ENCODE data around the gene SMIM29.

SMIM29 gene

DNA sequence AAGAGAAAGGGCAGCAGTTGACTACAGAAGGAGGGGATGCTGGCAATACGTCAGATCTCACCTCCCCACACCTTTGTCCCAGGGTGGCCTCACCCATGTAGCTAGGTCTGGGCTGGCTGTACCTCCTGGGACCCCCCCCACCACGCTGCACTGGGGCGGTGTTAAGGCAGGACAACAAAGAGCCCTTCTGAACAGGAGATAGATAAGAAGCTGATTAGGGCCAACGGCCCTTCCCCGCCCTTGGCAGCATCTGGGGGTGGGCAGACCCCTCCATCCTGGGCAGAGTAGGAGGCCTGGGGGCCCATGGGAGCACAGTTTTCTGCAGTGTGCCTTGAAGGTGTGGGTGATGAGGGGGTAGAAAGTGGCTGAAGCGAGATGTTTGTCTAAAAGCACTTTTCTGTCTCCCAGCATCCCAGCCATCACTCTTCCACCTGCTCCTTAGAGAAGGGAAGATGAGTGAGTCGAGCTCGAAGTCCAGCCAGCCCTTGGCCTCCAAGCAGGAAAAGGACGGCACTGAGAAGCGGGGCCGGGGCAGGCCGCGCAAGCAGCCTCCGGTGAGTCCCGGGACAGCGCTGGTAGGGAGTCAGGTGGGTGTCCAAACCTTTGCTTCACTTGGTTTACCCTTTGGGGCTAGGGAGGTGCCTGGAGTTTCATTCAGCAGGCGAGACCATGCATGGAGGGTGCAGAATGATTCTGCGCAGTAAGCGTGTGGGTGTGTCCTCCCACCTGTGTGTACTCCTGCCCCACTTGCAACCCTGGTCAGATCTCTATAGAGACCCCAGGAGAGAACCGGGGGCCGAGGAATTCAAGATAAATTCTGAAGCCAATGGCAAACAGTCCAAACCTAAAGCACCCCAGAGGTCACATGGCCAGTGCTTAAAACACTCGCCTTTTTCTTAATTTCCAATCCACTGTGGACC, 8.2 kb downstream of the SMIM29 start:
- no peak for DNase-seq (ENCODE audit: low read depth)

DNA sequence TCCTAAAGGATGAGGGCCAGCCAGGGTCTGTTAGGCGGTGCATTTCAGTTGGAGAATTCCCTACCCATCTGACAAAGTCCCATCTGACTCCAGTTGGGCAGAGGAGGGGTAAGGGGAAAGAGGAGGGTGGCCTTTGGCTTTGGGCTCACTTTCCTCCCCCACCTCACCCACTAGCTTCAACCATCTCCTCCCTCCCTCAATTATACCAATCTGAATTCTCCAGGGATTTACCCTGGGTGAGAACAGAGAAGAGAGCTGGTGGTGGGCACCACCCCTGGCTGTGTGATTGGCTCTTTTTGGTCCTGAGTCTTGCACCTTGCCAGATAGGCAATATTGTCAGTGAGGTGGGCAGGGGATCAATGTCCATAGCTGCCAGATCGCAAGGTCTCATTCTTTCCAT, 8.9 kb downstream of the SMIM29 start:
- no peak for DNase-seq (ENCODE audit: low read depth)

DNA sequence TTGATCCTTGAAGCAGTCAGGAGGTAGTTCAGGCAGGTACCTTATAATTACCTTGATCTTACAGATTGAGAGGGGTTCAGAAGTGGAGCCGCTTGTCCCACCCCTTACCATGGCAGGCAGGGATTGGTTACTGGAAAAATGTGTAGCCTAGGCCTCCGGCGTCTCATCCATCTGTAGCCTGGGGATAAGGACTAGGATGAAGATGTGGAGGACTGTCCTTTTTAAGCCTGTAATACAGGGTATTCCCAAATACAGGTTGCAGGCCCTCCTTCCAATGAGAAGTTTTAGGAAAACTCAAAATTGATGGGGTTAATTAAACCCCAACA, 9.3 kb downstream of the SMIM29 start:
- DNase-seq (ENCODE audit: low read depth) = no peak

DNA sequence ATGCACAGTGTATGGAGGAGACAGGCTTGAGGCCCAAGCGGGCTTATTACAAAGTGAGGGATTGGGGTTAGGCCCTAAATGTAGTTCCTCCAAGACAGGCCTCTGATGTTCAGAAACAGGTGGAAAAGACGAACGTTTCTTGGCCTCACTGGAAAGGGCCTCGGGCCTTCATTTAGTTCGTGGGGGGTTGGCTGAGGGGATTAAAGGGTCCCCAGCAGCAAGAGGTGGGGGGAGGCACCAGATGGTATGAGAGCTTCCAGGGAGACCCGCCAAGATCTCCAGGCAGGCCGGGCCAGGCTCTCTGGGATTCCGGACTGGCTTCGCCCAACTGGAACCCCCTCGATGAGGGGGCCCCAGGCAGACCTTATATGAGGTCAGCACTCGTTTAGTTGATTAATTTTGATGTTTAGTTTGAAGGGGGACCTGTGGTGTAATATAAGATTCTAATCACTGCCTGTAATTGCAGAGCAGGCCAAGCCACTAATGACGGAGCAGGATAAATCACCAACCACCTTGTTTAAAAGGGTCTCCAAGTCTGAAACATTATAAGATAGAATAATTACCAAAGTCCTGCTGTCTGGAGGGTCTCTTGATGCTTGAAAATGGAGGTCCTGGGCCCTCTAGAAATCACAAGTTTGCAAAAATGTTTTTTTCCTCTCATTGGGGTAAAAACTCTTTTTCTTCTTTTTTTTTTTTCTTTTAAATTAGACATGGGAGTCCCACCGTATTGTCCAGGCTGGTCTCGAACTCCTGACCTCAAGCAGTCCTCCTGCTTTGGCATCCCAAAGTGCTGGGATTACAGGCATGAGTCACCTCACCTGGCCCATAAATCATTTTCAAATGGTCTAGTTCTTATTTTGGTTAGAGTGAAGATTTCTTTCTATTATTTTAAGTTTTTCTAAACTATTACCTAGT, 10.0 kb downstream of the SMIM29 start:
- no peak for DNase-seq (ENCODE audit: low read depth)

DNA sequence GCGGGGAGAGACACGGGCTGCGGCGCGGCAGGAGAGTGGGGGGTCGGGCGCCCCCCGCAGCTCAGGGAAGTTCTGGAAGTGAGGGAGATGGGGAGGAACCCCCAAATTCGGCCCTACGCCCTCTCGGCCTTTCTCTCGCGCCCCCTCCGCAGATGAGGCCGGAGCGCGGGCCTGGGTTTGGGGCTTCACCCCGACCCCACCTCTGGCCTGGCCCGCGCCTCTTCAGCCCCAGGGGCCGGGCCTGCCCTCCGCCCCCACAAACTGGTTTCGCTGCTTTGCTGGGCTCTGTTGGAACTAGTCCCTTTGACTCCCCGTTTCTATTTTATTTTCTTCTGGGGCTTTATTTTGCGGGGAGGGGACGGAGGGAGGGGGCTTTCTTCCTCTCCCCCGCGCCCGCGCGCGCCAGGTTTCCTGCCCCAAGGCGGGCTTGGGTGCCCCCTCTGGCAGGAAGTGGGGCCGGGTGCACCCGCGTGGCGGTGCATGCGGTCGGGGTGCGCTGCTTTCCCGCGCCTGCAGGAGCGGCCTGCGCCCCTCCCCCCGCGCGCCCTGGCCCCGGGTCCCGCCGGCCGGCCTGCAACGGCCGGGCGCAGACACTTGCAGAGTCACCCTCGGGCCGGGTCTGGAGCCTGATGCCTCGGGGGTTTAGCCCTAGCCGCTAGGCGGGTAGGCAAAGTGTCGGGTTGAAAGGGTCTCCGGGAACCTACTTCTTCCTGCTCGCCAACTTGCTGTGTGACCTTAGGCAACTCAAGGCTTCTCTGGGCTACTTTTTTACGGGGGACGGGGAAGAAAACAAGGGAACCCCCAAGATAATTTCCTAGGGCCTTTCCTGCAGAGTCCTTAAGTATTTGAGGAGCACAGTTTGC, 10.9 kb downstream of the SMIM29 start:
- no peak for DNase-seq (ENCODE audit: low read depth)

DNA sequence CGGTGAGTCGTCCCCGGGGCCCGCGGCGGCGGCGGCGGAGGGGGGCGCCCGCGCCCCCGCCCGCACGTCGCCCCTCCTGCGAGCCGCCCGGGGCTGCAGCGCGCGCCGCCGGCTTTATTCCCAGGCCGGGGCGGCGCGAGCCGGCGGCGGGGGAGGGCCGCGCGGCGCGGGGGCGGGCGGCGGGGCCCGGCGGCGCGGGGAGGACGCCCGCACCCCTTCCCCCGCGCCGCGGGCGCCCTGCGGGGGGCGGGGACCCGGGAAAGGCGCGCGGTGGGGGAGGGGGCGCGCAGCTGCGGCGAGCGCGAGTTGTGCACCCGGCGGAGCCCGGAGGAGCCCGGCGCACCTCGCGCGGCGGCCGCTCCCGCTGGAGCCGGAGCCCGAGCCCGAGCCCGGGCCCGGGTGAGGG, 11.5 kb downstream of the SMIM29 start:
- DNase-seq (ENCODE audit: low read depth) = no peak

DNA sequence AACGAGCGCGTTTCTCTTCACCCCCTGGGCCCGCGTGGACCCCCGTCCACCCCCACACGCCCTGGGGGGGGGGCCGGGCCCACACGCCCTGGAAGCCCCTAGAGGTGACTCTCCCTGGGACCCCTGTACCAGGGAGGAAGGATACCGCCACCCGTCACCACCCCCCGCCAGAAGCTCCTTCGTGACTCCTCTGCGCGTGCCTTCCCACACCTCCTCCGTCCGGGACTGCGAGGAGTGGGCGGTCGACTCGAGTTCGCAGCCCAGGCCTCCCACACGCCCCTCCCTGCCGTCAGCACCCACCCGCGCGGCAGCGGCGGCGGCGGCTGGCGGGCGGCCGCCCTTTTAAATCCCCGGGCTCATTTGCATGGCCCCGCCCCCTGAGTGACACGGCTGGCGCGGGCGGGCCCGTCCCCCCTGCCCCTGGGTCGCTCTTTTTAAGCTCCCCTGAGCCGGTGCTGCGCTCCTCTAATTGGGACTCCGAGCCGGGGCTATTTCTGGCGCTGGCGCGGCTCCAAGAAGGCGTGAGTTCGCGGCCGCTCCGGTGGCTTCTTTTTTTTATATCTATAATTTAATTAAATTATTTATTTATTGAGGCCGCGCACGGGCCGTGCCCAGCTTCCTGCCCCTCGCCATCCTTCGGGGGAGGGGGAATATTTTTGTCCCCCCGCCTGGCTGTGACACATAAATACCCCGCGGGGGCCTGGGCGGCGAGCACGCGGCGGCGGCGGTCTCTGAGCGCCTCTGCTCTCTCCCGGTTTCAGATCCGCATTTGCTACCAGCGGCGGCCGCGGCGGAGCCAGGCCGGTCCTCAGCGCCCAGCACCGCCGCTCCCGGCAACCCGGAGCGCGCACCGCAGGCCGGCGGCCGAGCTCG, 12.1 kb downstream of the SMIM29 start, which contains the start of gene HMGA1:
Gene HMGA1, plus strand, starts transcription at position 431 of the 873 bp plus-strand sequence. CDS start 3,908 bp downstream, outside the sequence.
- peak; percentile 79 for DNase-seq (ENCODE audit: low read depth)

DNA sequence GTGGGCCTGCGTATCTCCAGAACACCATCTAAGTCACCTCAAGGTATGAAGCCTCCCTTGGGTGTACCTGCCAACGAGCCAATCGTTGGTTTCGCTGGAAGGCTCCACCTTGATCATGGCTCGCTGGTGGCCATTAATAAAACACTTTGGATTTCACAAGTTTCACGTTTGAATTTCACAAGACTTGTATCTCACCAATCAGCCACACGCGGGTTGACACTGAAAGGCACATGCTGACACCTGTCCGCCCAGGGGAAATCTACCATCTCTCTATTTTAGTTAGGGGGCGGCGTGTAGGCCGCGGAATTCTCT, 12.7 kb downstream of the SMIM29 start:
- no peak for DNase-seq (ENCODE audit: low read depth)

DNA sequence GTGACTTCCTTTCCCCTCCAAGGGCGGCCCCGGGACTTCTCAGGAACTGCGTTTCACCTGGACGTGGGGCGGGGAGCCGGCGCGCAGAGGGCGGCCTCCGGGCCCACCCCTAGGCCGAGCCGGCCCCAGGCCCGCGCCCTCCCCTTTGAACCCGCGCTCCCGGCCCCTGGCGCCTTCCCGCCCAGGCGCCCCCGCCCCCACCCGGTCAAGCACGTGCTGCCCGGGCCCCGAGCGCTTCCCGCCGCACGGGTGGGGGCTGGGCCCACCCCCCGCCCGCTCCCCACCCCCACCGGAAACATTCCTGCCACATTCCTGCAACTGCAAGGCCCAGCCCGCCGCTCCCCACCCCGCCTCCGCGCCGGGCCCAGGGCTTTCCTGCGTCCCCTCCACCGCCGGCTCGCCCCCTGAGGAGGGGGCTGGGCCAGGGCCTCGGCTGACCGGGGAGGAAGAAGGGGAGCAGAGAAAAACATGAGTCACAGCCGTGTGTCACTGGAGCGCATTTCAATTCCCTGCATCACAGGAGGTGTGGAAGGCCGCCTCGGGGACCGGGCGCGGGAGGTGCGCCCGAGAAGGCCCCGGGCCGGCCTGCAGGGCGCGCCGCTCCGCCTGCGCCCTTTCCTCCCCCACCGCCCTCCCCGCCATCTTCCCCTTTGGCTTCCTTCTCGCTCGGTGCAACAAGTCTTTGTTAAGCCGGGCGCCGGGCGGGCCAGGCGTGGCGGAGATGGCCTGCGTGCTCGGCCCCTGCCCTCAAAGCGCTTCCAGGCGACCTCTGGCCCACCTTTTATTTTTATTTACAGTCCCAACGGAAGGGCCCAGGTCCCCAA, 13.3 kb downstream of the SMIM29 start:
- DNase-seq (ENCODE audit: low read depth) = peak; percentile 34

DNA sequence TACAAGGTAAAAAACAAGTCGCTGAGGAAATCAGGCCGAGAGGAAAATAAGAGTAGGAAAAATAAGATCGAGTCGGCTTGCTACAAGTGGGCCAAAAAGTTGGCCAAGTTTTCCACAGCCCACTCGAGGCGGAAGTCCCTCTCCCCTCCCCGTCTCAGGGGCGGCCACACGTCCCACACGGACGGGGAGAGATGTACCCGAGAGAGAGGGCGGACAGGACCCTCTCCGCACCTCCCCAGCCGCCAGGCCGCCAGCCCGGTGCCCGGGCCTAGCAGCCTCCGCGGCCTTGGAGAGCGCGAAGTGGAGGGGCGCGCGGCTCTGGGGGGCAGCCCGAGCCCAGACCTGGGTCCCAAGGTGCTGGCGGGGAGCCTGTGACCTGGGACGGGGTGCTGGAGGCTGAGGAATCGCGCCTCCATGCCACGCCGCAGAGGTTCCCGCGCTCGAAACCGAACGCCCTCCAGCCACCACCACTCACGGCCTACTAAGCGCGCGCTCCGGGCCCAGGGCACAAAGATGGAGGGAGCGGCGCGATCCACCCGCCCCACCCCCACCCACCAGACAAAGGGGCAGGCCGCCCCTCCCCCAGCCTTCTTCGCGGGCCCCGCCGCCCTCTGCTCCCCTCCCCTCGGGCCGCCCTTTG, 14.0 kb downstream of the SMIM29 start:
- no peak for DNase-seq (ENCODE audit: low read depth)

DNA sequence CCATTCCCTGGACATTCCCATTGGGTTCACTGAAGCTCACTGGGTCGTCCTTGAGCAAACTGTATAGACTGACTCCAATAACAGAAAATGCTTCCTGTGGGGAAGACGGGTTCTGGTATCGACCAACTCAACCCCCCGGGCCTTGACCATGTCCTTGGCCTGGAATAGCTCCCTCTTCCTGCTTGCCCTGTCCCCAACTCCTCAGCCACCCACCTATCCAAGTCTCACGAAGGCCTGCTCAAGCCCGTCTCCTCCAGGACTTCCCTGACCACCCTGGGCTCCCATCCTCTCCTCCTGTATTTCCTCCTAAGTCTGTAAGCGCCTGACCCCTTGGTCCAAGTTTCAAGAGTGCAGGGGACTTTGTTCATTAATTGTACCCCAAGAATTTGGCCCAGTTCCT, 14.9 kb downstream of the SMIM29 start:
- no peak for DNase-seq (ENCODE audit: low read depth)

DNA sequence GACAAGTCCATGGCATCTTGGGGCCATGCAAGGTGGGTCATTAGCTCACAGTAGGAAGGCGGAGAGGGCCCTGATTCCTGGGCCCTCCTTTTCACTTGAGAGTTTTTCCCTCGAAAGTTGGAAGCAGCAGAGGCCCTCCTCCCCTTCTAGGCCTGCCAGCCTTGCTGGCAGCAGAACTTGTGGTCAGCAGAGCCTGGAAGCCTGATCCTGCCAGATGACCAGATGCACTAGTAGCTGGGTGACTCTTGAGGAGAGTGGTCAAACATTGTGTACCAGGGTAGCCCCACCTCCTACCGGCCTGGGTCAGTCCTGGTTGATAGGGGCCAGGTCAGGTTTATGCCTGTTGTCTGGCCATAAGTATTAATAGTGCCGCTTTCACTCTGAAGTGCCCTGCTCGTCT, 15.9 kb downstream of the SMIM29 start:
- no peak for DNase-seq (ENCODE audit: low read depth)

DNA sequence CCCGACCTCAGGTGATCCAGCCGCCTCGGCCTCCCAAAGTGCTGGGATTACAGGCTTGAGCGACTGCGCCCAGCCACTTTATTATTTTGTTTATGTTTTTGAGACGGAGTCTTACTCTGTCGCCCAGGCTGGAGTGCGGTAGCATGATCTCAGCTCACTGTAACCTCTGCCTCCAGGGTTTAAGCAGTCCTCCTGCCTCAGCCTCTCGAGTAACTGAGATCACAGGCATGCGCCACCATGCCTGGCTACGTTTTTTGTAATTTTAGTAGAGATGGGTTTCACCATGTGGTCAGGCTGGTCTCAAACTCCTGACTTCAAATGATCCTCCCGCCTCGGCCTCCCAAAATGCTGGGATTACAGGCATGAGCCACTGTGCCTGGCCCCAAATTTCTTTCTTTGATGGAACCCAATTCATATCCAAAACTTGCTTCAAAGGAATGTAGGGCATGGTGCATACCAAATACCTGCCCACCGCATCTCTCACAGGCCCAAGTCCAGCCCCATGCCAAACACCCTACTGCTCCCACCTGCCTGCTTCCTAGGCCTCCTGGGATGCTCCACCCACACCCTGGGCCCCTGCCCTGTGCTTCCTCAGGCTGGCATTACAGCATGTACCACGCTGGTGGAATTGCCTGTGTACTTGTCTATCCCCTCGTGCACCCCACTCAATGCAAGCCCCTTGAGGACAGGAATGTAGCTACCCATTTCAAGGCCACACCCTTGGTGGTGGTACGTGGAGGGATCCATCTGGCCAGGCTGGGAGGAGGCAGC, 17.1 kb downstream of the SMIM29 start:
- DNase-seq (ENCODE audit: low read depth) = no peak

DNA sequence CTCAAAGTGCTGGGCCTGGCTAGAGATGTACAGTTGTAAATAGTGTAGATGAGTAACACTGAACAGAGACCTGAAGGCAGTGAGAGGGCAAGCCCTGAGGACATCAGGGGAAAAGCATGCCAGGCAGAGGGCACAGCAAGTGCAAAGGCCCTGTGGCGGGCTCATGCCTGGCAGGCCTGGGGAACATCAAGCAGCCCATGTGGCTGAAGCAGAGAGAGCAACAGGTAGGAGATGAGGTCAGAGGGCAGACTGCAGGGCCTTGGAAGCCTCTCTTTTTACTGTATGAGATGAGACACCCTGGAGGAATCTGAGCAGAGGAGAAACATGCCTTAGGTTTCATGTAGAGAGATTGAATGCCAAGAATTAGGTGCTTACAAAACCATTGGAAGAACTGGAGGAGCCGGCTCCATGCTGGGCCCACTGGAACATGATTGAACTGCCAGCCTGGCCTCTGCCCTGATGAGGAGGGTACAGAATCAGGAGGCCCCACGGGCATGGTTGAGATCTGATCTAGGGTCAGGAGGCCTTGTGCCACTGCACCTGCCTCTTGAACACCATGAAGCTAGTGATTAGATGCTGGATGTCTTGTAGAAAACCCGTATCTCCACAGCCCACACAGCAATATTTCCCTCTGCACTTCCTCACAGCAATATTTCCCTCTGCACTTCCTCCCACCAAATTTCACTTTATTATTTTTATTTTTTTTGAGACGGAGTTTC, 18.0 kb downstream of the SMIM29 start:
- DNase-seq (ENCODE audit: low read depth) = no peak

DNA sequence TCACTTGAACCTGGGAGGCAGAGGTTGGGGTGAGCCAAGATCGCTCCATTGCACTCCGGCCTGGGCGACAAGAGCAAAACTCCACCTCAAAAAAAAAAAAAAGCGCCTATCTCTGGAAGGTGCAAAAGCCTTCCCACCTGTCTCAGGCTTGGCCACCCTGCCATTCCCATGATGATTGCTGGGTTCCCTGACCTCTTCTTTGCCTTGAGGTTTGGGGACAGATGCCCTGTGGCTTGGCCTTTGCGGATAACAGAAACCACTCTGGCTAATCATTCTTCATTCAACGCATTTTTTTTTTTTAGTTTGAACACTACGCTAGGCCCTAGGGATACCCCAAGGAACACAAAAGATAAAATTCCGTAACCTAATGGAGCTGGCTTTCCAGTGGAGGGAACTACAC, 18.9 kb downstream of the SMIM29 start:
- no peak for DNase-seq (ENCODE audit: low read depth)

DNA sequence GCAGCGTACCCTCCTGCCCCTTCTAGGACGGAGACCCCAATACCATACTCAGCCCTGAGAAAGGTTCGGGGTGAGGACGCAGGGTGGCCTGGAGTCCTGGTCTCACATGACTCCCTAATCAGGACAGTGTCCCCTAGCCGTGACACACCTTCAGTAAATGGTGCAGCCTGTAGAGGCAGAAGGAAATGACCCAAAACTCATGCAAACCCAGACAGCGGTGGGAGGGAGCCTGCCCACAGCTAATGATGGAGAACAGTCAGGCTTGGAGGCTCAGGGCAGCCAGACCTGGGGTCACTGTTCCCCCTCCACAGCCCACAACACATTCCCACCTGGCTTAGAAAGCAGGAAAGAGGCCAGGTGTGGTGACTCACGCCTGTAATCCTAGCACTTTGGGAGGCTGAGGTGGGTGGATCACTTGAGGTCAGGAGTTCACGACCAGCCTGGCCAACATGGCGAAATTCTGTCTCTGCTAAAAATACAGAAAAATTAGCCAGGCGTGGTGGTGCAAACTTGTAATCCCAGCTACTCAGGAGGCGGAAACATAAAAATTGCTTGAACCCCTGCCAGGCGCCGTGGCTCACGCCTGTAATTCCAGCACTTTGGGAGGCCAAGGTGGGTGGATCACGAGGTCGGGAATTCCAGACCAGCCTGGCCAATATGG, 20.9 kb downstream of the SMIM29 start:
- DNase-seq (ENCODE audit: low read depth) = no peak

DNA sequence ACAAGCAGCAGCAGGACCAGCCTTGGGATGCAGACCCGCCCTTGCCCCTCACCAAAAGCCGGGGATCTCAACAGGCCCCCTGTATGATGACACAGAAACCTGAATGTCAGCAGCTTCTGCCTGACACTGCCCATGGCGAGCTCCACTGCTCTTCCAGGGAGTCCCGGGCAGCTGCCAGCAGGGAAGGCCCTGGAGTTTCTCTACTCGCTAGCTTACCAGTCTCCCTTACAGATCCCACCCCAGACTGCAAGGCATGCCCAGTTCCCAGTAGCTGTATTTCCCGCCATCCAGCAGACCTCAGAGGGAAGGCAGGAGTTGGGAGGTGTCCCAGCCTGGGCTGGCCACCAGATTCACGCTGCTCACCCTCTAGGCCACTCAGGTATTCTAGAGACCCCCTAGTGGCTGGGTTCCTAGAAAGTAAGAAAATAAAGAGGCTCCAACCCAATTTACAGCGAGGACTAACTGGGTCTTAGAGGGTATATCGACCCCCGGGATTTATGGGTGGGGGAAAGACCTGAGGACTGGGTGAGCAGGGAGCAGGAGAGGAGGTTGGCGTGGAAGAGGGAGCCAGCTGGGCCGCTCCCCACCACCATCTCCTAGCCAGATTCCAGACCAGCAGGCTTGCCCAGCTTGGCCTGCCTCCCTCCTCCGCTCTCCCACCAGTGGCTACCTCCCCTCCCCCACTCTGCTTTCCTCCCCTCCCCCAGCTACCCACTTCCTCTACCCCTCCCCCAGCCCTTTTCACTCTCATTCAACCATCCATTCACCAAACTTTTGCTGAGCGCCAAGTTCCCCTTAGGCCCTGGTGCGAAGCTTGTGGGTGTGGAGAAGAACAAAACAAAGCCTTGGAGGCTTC, 21.8 kb downstream of the SMIM29 start:
- no peak for DNase-seq (ENCODE audit: low read depth)
